ENCODE measurements around the gene ULK4. TPM values are rescaled to one million over a fixed set of nuclear protein-coding genes. Genes with fewer than 3 reads are reported as not detected.

The ULK4 gene
- total and polyA plus RNA-seq, 2 of the 8 experiments (the other 6 are each of a cell fraction or from before 2014, with no cell fraction given), result 3.0 to 10.8 TPM

DNA sequence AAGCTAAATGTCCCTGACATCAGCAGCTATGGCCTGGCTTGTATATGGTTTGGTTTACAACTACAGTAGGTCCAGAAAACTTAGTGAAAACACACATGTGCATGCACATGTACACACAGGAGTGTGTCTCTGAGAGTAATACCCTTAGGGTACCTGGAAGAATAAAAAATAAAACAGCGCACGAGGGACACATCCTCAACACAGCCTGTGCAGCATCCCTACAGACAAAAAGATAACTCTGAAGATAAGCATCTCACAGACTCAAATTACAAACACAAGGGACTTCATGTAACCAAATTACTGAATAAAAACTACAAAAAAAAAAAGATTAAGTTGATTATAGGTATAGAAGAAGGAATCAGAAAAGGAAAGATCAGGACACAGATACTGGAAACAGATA lies 653.8 kb downstream of the ULK4 start (continued):
- TF ChIP-seq, protein P1, sequence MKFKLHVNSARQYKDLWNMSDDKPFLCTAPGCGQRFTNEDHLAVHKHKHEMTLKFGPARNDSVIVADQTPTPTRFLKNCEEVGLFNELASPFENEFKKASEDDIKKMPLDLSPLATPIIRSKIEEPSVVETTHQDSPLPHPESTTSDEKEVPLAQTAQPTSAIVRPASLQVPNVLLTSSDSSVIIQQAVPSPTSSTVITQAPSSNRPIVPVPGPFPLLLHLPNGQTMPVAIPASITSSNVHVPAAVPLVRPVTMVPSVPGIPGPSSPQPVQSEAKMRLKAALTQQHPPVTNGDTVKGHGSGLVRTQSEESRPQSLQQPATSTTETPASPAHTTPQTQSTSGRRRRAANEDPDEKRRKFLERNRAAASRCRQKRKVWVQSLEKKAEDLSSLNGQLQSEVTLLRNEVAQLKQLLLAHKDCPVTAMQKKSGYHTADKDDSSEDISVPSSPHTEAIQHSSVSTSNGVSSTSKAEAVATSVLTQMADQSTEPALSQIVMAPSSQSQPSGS (IDR thresholded peaks at IDR 0.05; ENCODE audit: low read length), result no peak

Measured in H1 (cell line).